HepG2 (cell line): ENCODE measurements around the gene SSC4D. TPM values are rescaled to one million over a fixed set of nuclear protein-coding genes. Genes with fewer than 3 reads are reported as not detected.

ENCODE experiments used
- AGO2 ChIP-seq: fragments of 200-400 bp; formaldehyde crosslinking; optimal IDR thresholded peaks from 2 replicates; pipeline ENCODE3; 2017; ENCODE audit warnings: mild to moderate bottlenecking, low read depth, low read length, moderate library complexity
- CENPBD1 ChIP-seq: sonication (generic); formaldehyde crosslinking; IDR thresholded peaks from 2 replicates; pipeline ENCODE4 v1.8.0; 2022; ENCODE audit warnings: missing genetic modification reagents, low read depth, mild to moderate bottlenecking, borderline replicate concordance
- KLF11 ChIP-seq: IDR thresholded peaks from 2 replicates; pipeline ENCODE4 v1.6.1; 2016; ENCODE audit warnings: missing compliant biosample characterization
- NR3C1 ChIP-seq: sonication (generic); formaldehyde crosslinking; IDR thresholded peaks from 2 replicates; pipeline ENCODE4 v1.4.0; 2020; ENCODE audit warnings: missing genetic modification reagents
- PHF20 ChIP-seq: sonication (generic); formaldehyde crosslinking; IDR thresholded peaks from 2 replicates; pipeline ENCODE4 v1.5.0; 2020; ENCODE audit warnings: mild to moderate bottlenecking, missing genetic modification reagents
- RERE ChIP-seq: IDR thresholded peaks from 2 replicates; pipeline ENCODE4 v1.6.1; 2016; ENCODE audit warnings: low read depth, missing genetic modification reagents, missing compliant biosample characterization
- SAP130 ChIP-seq: IDR thresholded peaks from 2 replicates; pipeline ENCODE4 v1.6.1; 2016; ENCODE audit warnings: low read depth
- TRAFD1 ChIP-seq: sonication (generic); formaldehyde crosslinking; IDR thresholded peaks from 2 replicates; pipeline ENCODE4 v1.5.1; 2020; ENCODE audit warnings: missing genetic modification reagents, mild to moderate bottlenecking, borderline replicate concordance
- ZBTB10 ChIP-seq: sonication (generic); formaldehyde crosslinking; IDR thresholded peaks from 2 replicates; pipeline ENCODE4 v1.4.0; 2020; ENCODE audit warnings: missing genetic modification reagents, borderline replicate concordance
- ZBTB42 ChIP-seq: sonication (generic); formaldehyde crosslinking; IDR thresholded peaks from 2 replicates; pipeline ENCODE4 v1.5.0; 2020; ENCODE audit warnings: mild to moderate bottlenecking, missing genetic modification reagents
- ZC3H13 ChIP-seq: sonication (generic); formaldehyde crosslinking; IDR thresholded peaks from 2 replicates; pipeline ENCODE4 v1.8.1; 2023; ENCODE audit warnings: mild to moderate bottlenecking, missing genetic modification reagents, moderate library complexity
- ZNF430 ChIP-seq: sonication (generic); formaldehyde crosslinking; IDR thresholded peaks from 2 replicates; pipeline ENCODE4 v1.9.0; 2021; ENCODE audit warnings: mild to moderate bottlenecking, missing genetic modification reagents
- polyA plus RNA-seq, 8 experiments: library from polyadenylated mRNA; depleted of rRNA in 3 of 8; stranded (reverse) in 7 of 8; unstranded in 1 of 8; fragments of >200 nt; fragmentation: Illumina TruSeq in 4 of 8; extraction: Trizol in 4 of 8; gene quantifications; 2 replicates each; pipeline versions ENCODE4 v1.2.1 to v1.2.3, GENCODE V29; 2011 to 2016; ENCODE audit warnings: low read depth in 4 of 8, missing spikeins in 1 of 8, mixed read lengths in 1 of 8; ENCODE audit not compliant: insufficient read depth in 1 of 8
- total RNA-seq, 5 experiments: library from RNA; depleted of rRNA; stranded (reverse); fragments of >200 nt; fragmentation: Illumina TruSeq; extraction: Trizol; gene quantifications; 2 replicates each; pipeline ENCODE4 v1.2.3, GENCODE V29; 2016; ENCODE audit warnings: low read depth in 1 of 5

Gene SSC4D
- total and polyA plus RNA-seq, 2 of the 13 experiments (the other 11 are each of a cell fraction or from before 2014, with no cell fraction given) = 33.3 to 63.8 TPM

- TF ChIP-seq ZNF430 (CRISPR knock-in tag) (no peak), RERE (CRISPR knock-in tag) (no peak), SAP130 (peak; percentile 73), KLF11 (CRISPR knock-in tag) (no peak), CENPBD1 (CRISPR knock-in tag) (no peak; the same call in 1 of the 2 replicates), PHF20 (CRISPR knock-in tag) (peak; percentile 36), TRAFD1 (CRISPR knock-in tag) (no peak), ZBTB42 (no peak), ZBTB10 (CRISPR knock-in tag) (no peak), NR3C1 (CRISPR knock-in tag) (no peak), AGO2 (peak; percentile 99), ZC3H13 (no peak; the same call in 1 of the 2 replicates)
Measured at GRCh38 chr7:76393116-76394031, 16.1 kb downstream of the SSC4D start (continued).
